Endothelial cell of umbilical vein (primary cell): ENCODE results near the gene RAB8B. TPM values are rescaled to one million over a fixed set of nuclear protein-coding genes. Genes with fewer than 3 reads are reported as not detected.

Experiments
- BruUV-seq: library from RNA; stranded (reverse); fragments of 400-500 nt; replicated peaks from 2 replicates; lab custom pipeline; 2021; lab: Mats Ljungman, UMichigan
- CTCF ChIA-PET: fragments of 300-600, 350-600 bp; sonication (Branson Sonifier 250); formaldehyde crosslinking; loops from one replicate; lab custom pipeline; 2021; ENCODE audit warnings: antibody characterized with exemption, inconsistent platforms; lab: Charles Lee
- POLR2A ChIA-PET: fragments of 300-600, 350-600 bp; sonication (Branson Sonifier 250); formaldehyde crosslinking; loops from one replicate; lab custom pipeline; 2021; ENCODE audit warnings: antibody characterized with exemption, inconsistent platforms; lab: Charles Lee
- DNase-seq: peaks from one replicate; pipeline ENCODE4 v3.0.0-alpha.2; 2011; ENCODE audit warnings: low read depth, low spot score
- FAIRE-seq: peaks from 2 replicates; lab custom pipeline; 2011; peaks lifted over from hg19 to GRCh38; lab: Jason Lieb, UNC
- H2AFZ ChIP-seq: 2 replicates; pipeline ENCODE4 v1.6.0; 2012; ENCODE audit warnings: low read depth, low read length, control low read depth, inconsistent platforms
- H3K27ac ChIP-seq: 2 replicates; pipeline ENCODE4 v1.5.1; 2011; ENCODE audit warnings: low read depth, mild to moderate bottlenecking, control low read depth, low read length, moderate library complexity; ENCODE audit not compliant: insufficient read depth
- H3K27me3 ChIP-seq, 2 experiments: 2 replicates each; pipeline versions ENCODE4 v1.6.0 to v1.6.1; 2011; ENCODE audit warnings: low read length in 2 of 2, mixed read lengths in 1 of 2; ENCODE audit not compliant: control insufficient read depth in 2 of 2, insufficient read depth in 2 of 2
- H3K36me3 ChIP-seq, 2 experiments: 2 replicates in 1 of 2; 3 replicates in 1 of 2; pipeline ENCODE4 v1.5.1; 2011; ENCODE audit warnings: low read length in 2 of 2, mild to moderate bottlenecking in 1 of 2, moderate library complexity in 1 of 2; ENCODE audit not compliant: control insufficient read depth in 2 of 2, insufficient read depth in 2 of 2; ENCODE audit errors: extremely low read depth in 1 of 2
- H3K4me1 ChIP-seq: 3 replicates; pipeline ENCODE4 v1.5.1; 2011; ENCODE audit warnings: mild to moderate bottlenecking, low read length; ENCODE audit not compliant: control insufficient read depth, insufficient read depth; ENCODE audit errors: extremely low read depth
- H3K4me2 ChIP-seq: 2 replicates; pipeline ENCODE4 v1.6.1; 2011; ENCODE audit warnings: low read length, control low read depth, mixed read lengths; ENCODE audit not compliant: insufficient read depth
- H3K4me3 ChIP-seq, 3 experiments: fragments of 200-600 bp in 1 of 3; sonication (generic), shearing (Covaris generic) in 1 of 3; replicated peaks in 1 of 3; 2 replicates each; pipeline ENCODE4 v1.5.1; 2011 to 2016; ENCODE audit warnings: control low read depth in 3 of 3, low read length in 3 of 3, mild to moderate bottlenecking in 2 of 3, inconsistent platforms in 1 of 3, low read depth in 1 of 3, moderate library complexity in 1 of 3; ENCODE audit not compliant: insufficient read depth in 1 of 3
- H3K79me2 ChIP-seq: 2 replicates; pipeline ENCODE4 v1.6.0; 2012; ENCODE audit warnings: low read length, inconsistent platforms; ENCODE audit not compliant: control insufficient read depth, insufficient read depth
- H3K9ac ChIP-seq: replicated peaks from 2 replicates; pipeline ENCODE3; 2011; ENCODE audit warnings: low read length, control low read depth; ENCODE audit not compliant: insufficient read depth; ENCODE audit errors: extremely low read depth
- H3K9me1 ChIP-seq: replicated peaks from 3 replicates; pipeline ENCODE4 v1.6.0; 2011; ENCODE audit warnings: mild to moderate bottlenecking, low read length; ENCODE audit not compliant: control insufficient read depth, insufficient read depth; ENCODE audit errors: extremely low read depth
- H3K9me3 ChIP-seq: replicated peaks from 2 replicates; pipeline ENCODE4 v1.5.1; 2012; ENCODE audit warnings: low read length, inconsistent platforms; ENCODE audit not compliant: control insufficient read depth, insufficient read depth
- H4K20me1 ChIP-seq: replicated peaks from 2 replicates; pipeline ENCODE3; 2011; ENCODE audit warnings: mild to moderate bottlenecking, low read length; ENCODE audit not compliant: control insufficient read depth, insufficient read depth; ENCODE audit errors: extremely low read depth
- EZH2 ChIP-seq: IDR thresholded peaks from 2 replicates; pipeline ENCODE4 v1.6.1; 2012; ENCODE audit warnings: borderline replicate concordance, low read depth, mild to moderate bottlenecking, moderate library complexity, low read length, inconsistent platforms; ENCODE audit not compliant: severe bottlenecking
- FOS ChIP-seq: IDR thresholded peaks from 2 replicates; pipeline ENCODE4 v1.6.1; 2011; ENCODE audit warnings: mild to moderate bottlenecking, low read length, moderate library complexity, borderline replicate concordance; ENCODE audit not compliant: insufficient read depth
- GATA2 ChIP-seq: IDR thresholded peaks from 2 replicates; pipeline ENCODE4 v1.7.0; 2011; ENCODE audit warnings: low read depth, mild to moderate bottlenecking, moderate library complexity, mixed read lengths, low read length; ENCODE audit not compliant: insufficient read length, insufficient read depth
- JUN ChIP-seq: IDR thresholded peaks from 2 replicates; pipeline ENCODE4 v1.6.1; 2011; ENCODE audit warnings: borderline replicate concordance, low read depth; ENCODE audit not compliant: insufficient read length, insufficient read depth
- MYC ChIP-seq: IDR thresholded peaks from one replicate; pipeline ENCODE4 v1.6.1; 2011; ENCODE audit warnings: mild to moderate bottlenecking, low read depth, low read length
- POLR2A ChIP-seq: IDR thresholded peaks from 2 replicates; pipeline ENCODE4 v1.6.1; 2012; ENCODE audit warnings: low read depth, mild to moderate bottlenecking, control low read depth, low read length
- POLR2AphosphoS5 ChIP-seq: IDR thresholded peaks from 2 replicates; pipeline ENCODE4 v1.6.1; 2012; ENCODE audit warnings: low read depth, mild to moderate bottlenecking, control low read depth, low read length, moderate library complexity; ENCODE audit not compliant: insufficient read depth
- dilution Hi-C: fragments of 300-500 bp; cut with MboI; formaldehyde crosslinking; loops from one replicate; pipeline ENCODE4 v1.15.0; 2019; ENCODE audit warnings: low sequenced_read_pairs; ENCODE audit not compliant: extremely low pct_ligation_motif_present
- intact Hi-C: fragments of 100-400 bp; cut with micrococcal nuclease; formaldehyde crosslinking; loops from one replicate; pipeline ENCODE4 v1.10.0; 2022
- polyA plus RNA-seq, 4 experiments: library from polyadenylated mRNA; depleted of rRNA in 3 of 4; stranded (reverse) in 3 of 4; unstranded in 1 of 4; fragments of >200 nt; gene quantifications; 2 replicates each; pipeline versions ENCODE4 v1.2.1 to v1.2.3, GENCODE V29; 2011 to 2012; ENCODE audit warnings: missing spikeins in 1 of 4
- total RNA-seq: library from RNA; stranded (reverse); gene quantifications from 2 replicates; pipeline ENCODE4 v1.2.3, GENCODE V29; 2021
- TF ChIP-seq, protein P1 (sequence below), 2 donors: IDR thresholded peaks; 1 replicate in 1 of 2; 2 replicates in 1 of 2; pipeline ENCODE4 v1.5.1; 2011; ENCODE audit warnings: low read length in 2 of 2, mild to moderate bottlenecking in 2 of 2, moderate library complexity in 2 of 2, control low read depth in 1 of 2, inconsistent platforms in 1 of 2, low read depth in 1 of 2; ENCODE audit not compliant: insufficient read depth in 1 of 2; ENCODE audit errors: extremely low read depth in 1 of 2
- TF ChIP-seq, protein P2 (sequence below): IDR thresholded peaks from 2 replicates; pipeline ENCODE4 v1.6.1; 2011; ENCODE audit not compliant: insufficient read depth, insufficient read length

The RAB8B gene
- total and polyA plus RNA-seq, 2 donors (not counting 3 experiments of a cell fraction or from before 2014, with no cell fraction given) = 10.4 to 52.5 TPM

GRCh38 chr15:63187589-63188226 is 1.7 kb upstream of the RAB8B start:
- no peak for FAIRE-seq
- peaks cover 33% of the 10 kb centered on the region for H3K79me2 ChIP-seq
- no peaks in the 10 kb centered on the region for H3K9me1 ChIP-seq
- dilution Hi-C loops = no loop called here
- no peak overlapping the region for H2AFZ ChIP-seq
- CTCF ChIA-PET = no interaction called here
- no peak overlapping the region for H3K4me2 ChIP-seq
- no peaks in the 10 kb centered on the region for H3K27me3 ChIP-seq
- no peaks in the 10 kb centered on the region for H3K9me3 ChIP-seq
- no peak for DNase-seq
- peaks cover 19% of the 10 kb centered on the region for H3K4me1 ChIP-seq
- no peak overlapping the region for H3K4me3 ChIP-seq
- intact Hi-C loops = loop anchor here (2.0 kb wide), 1 partner anchor 139 kb away; no protein-coding TSS in a partner anchor
- TF ChIP-seq EZH2 = no peak
- no peak for TF ChIP-seq FOS
- no peak for TF ChIP-seq POLR2AphosphoS5
- TF ChIP-seq GATA2 = no peak
- no peak for TF ChIP-seq MYC
- TF ChIP-seq POLR2A = no peak
- no peak for TF ChIP-seq JUN
- TF ChIP-seq, protein P1, sequence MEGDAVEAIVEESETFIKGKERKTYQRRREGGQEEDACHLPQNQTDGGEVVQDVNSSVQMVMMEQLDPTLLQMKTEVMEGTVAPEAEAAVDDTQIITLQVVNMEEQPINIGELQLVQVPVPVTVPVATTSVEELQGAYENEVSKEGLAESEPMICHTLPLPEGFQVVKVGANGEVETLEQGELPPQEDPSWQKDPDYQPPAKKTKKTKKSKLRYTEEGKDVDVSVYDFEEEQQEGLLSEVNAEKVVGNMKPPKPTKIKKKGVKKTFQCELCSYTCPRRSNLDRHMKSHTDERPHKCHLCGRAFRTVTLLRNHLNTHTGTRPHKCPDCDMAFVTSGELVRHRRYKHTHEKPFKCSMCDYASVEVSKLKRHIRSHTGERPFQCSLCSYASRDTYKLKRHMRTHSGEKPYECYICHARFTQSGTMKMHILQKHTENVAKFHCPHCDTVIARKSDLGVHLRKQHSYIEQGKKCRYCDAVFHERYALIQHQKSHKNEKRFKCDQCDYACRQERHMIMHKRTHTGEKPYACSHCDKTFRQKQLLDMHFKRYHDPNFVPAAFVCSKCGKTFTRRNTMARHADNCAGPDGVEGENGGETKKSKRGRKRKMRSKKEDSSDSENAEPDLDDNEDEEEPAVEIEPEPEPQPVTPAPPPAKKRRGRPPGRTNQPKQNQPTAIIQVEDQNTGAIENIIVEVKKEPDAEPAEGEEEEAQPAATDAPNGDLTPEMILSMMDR (IDR thresholded peaks at IDR 0.05; ENCODE audit: extremely low read depth in 1 of 2, insufficient read depth in 1 of 2, low read depth in 1 of 2, low read length in 2 of 2) = no peak
- TF ChIP-seq, protein P2, sequence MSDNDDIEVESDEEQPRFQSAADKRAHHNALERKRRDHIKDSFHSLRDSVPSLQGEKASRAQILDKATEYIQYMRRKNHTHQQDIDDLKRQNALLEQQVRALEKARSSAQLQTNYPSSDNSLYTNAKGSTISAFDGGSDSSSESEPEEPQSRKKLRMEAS = no peak
- H3K9ac ChIP-seq = no peak overlapping the region
- POLR2A ChIA-PET = no interaction called here
- peaks cover 2% of the 10 kb centered on the region for H4K20me1 ChIP-seq
- no peak overlapping the region for H3K27ac ChIP-seq
- BruUV-seq = no TSS peak
- H3K36me3 ChIP-seq = no peaks in the 10 kb centered on the region
